Esophagus muscularis mucosa (tissue), 3 donors: ENCODE measurements around the gene KRT83.

Source experiments
- POLR2A ChIP-seq: fragments of 450-650 bp; IDR thresholded peaks from one replicate; pipeline ENCODE4 v1.6.1; 2017; ENCODE audit warnings: antibody characterized with exemption, moderate library complexity, mild to moderate bottlenecking, low read depth
- POLR2AphosphoS5 ChIP-seq, 2 donors: sonication (generic); formaldehyde crosslinking; IDR thresholded peaks; one replicate each; pipeline ENCODE4 v1.6.1; 2017; ENCODE audit warnings: antibody characterized with exemption in 2 of 2
- TF ChIP-seq, protein P1 (sequence below), 3 experiments: fragments of 200-600 bp in 2 of 3; fragments of 450-650 bp in 1 of 3; sonication (generic) in 2 of 3; IDR thresholded peaks; one replicate each; pipeline ENCODE4 v1.5.1; 2017 to 2019; ENCODE audit warnings: antibody characterized with exemption in 3 of 3, mild to moderate bottlenecking in 2 of 3, moderate library complexity in 1 of 3

DNA sequence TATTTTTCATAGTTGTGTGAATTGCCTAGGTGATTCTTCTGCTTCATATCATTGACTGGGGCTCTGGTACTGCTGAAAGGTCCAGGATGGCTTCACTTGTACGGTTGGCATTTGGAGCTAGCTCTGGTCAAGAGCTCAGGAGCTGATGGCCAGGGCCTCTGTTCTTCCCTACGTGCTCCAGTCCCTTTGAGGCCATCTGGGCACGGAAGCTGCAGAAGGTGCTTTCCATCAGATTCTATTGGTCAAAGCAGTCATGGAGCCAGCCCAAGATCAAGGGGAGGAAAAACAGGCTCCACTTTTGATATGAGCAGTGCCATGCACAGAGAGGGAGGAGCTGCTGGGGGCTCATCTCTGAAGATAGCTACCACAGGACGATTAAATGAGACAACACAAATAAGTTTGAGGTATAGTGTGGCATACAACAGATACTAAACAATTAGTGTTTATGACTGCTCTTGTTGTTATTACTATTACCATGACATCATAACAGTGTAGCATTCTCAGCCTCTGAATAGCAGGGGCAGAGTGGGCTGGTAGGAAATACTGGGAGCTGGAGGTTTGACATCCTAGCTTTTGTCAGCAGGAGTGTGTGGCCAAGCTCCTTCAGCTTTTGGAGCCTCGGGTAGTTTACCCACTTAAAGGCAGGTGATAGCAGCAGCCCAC, 10.4 kb downstream of the KRT83 start:
- TF ChIP-seq POLR2A = no peak
- TF ChIP-seq, protein P1, sequence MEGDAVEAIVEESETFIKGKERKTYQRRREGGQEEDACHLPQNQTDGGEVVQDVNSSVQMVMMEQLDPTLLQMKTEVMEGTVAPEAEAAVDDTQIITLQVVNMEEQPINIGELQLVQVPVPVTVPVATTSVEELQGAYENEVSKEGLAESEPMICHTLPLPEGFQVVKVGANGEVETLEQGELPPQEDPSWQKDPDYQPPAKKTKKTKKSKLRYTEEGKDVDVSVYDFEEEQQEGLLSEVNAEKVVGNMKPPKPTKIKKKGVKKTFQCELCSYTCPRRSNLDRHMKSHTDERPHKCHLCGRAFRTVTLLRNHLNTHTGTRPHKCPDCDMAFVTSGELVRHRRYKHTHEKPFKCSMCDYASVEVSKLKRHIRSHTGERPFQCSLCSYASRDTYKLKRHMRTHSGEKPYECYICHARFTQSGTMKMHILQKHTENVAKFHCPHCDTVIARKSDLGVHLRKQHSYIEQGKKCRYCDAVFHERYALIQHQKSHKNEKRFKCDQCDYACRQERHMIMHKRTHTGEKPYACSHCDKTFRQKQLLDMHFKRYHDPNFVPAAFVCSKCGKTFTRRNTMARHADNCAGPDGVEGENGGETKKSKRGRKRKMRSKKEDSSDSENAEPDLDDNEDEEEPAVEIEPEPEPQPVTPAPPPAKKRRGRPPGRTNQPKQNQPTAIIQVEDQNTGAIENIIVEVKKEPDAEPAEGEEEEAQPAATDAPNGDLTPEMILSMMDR (IDR thresholded peaks at IDR 0.05) = no peak
- no peak for TF ChIP-seq POLR2AphosphoS5 (IDR thresholded peaks at IDR 0.05)
